MM.1S (cell line): ENCODE measurements around the gene HBQ1.
"Not testable (repeated sequence)": the region's sequence is repeated elsewhere in the genome, so short reads cannot be mapped to it uniquely, and the experiment has no call there.

Experiments used
- DNase-seq: peaks from one replicate; pipeline ENCODE4 v3.0.0-alpha.2; 2015
- H2AFZ ChIP-seq: fragments of 300-600 bp; sonication (generic); 2 replicates; pipeline ENCODE4 v1.6.0; 2016; ENCODE audit warnings: antibody characterized with exemption, low read length
- H3F3A ChIP-seq: fragments of 300-600 bp; sonication (generic); 2 replicates; pipeline ENCODE4 v1.6.1; 2016; ENCODE audit warnings: mild to moderate bottlenecking, antibody characterized with exemption, low read length, moderate library complexity, mixed read lengths; ENCODE audit not compliant: insufficient read depth
- H3K27ac ChIP-seq: fragments of 300-600 bp; sonication (generic); 2 replicates; pipeline ENCODE4 v1.5.1; 2016; ENCODE audit warnings: mild to moderate bottlenecking, low read length
- H3K27me3 ChIP-seq: fragments of 300-600 bp; sonication (generic); replicated peaks from 2 replicates; pipeline ENCODE4 v1.6.0; 2016; ENCODE audit warnings: low read length; ENCODE audit not compliant: insufficient read depth
- H3K36me3 ChIP-seq: fragments of 300-600 bp; sonication (generic); replicated peaks from 2 replicates; pipeline ENCODE4 v1.6.1; 2016; ENCODE audit warnings: mild to moderate bottlenecking, low read length, mixed read lengths; ENCODE audit not compliant: insufficient read depth
- H3K4me1 ChIP-seq: fragments of 300-600 bp; sonication (generic); 2 replicates; pipeline ENCODE4 v1.6.1; 2016; ENCODE audit warnings: low read length, mixed read lengths
- H3K4me2 ChIP-seq: fragments of 300-600 bp; sonication (generic); 2 replicates; pipeline ENCODE4 v1.6.0; 2016; ENCODE audit warnings: low read depth, low read length
- H3K4me3 ChIP-seq: fragments of 300-600 bp; sonication (generic); 2 replicates; pipeline ENCODE4 v1.5.1; 2016; ENCODE audit warnings: low read length, mixed read lengths
- H3K79me2 ChIP-seq: fragments of 300-600 bp; sonication (generic); 2 replicates; pipeline ENCODE4 v1.6.1; 2016; ENCODE audit warnings: mixed run types, low read length, mixed read lengths
- H3K9ac ChIP-seq: fragments of 300-600 bp; sonication (generic); 2 replicates; pipeline ENCODE4 v1.6.1; 2016; ENCODE audit warnings: low read length, mixed read lengths
- H3K9me2 ChIP-seq: fragments of 300-600 bp; sonication (generic); replicated peaks from 2 replicates; pipeline ENCODE4 v1.6.1; 2016; ENCODE audit warnings: mild to moderate bottlenecking, low read length, mixed read lengths; ENCODE audit not compliant: insufficient read depth
- H3K9me3 ChIP-seq: fragments of 300-600 bp; sonication (generic); replicated peaks from 2 replicates; pipeline ENCODE4 v1.6.1; 2016; ENCODE audit warnings: mild to moderate bottlenecking, low read length, mixed read lengths; ENCODE audit not compliant: insufficient read depth
- H4K20me1 ChIP-seq: fragments of 300-600 bp; sonication (generic); 2 replicates; pipeline ENCODE4 v1.6.1; 2016; ENCODE audit warnings: mild to moderate bottlenecking, low read length, moderate library complexity, mixed read lengths; ENCODE audit not compliant: insufficient read depth
- CTCF ChIP-seq: fragments of 300-600 bp; sonication (generic); IDR thresholded peaks from 2 replicates; pipeline ENCODE4 v1.5.1; 2016; ENCODE audit warnings: antibody characterized with exemption, low read length, mixed read lengths
- EZH2 ChIP-seq: fragments of 300-600 bp; sonication (generic); optimal IDR thresholded peaks from 2 replicates; pipeline ENCODE3; 2017; ENCODE audit warnings: low read depth, mild to moderate bottlenecking, antibody characterized with exemption, low read length, mixed read lengths
- EZH2phosphoT487 ChIP-seq: fragments of 300-600 bp; sonication (generic); IDR thresholded peaks from 2 replicates; pipeline ENCODE4 v1.6.1; 2018; ENCODE audit warnings: antibody characterized with exemption, low read length

HBQ1 gene

GRCh38 chr16:160691-161190 lies 19.5 kb upstream of the HBQ1 start:
- Histone ChIP-seq H3K4me1 (no peaks in the 10 kb centered on the region), H3K9me3 (no peaks in the 10 kb centered on the region), H3K27me3 (peaks cover 59% of the 10 kb centered on the region), H3K4me2 (no peak overlapping the region), H3K9ac (no peak overlapping the region), H4K20me1 (no peaks in the 10 kb centered on the region), H3K9me2 (no peaks in the 10 kb centered on the region), H3K36me3 (no peaks in the 10 kb centered on the region), H3K79me2 (no peaks in the 10 kb centered on the region), H3F3A (no peaks in the 10 kb centered on the region), H2AFZ (no peak overlapping the region), H3K4me3 (no peak overlapping the region), H3K27ac (no peak overlapping the region)
- TF ChIP-seq EZH2 = no peak
- TF ChIP-seq CTCF = no peak
- TF ChIP-seq EZH2phosphoT487 = no peak
- no peak for DNase-seq

DNA sequence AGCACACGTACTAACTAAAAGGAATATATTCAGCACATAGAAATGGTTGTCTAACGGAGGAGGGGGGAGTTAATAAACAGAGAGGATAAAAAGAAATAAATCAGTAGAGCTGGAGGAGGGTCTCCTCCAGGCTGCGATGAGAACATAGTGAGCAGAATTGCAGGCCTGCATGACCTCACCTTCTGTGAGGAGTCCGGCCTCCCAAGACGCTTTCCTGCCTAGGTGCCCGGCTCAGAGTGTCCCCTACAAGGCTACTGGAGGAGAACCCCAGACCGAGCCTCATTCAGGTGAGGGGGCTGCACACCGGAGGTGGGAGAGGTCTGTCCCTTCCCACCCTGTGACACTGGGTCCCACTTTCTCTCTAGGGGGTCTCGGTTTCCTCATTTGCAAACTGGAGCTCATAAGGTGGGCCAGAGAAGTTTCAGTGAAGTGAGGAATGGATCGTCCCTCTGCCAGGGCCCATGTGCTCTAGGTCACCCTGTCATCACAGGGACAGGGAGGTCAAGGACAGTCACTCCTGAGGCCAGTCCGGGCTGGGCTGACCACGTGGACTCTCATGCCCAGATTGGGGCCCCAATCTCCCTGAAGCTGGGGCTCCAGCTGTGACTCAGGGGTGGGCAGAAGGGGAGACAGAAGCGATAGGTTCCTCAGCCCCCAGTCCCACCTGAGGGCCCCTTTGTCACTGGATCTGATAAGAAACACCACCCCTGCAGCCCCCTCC lies 17.8 kb upstream of the HBQ1 start:
- H3K36me3 ChIP-seq = no peaks in the 10 kb centered on the region
- no peaks in the 10 kb centered on the region for H3K79me2 ChIP-seq
- no peaks in the 10 kb centered on the region for H3K9me2 ChIP-seq
- H3K4me2 ChIP-seq = no peak overlapping the region
- H3K4me1 ChIP-seq = no peaks in the 10 kb centered on the region
- no peak overlapping the region for H3K9ac ChIP-seq
- H2AFZ ChIP-seq = no peak overlapping the region
- no peak for DNase-seq
- H4K20me1 ChIP-seq = no peaks in the 10 kb centered on the region
- H3F3A ChIP-seq = no peaks in the 10 kb centered on the region
- H3K9me3 ChIP-seq = no peaks in the 10 kb centered on the region
- no peak overlapping the region for H3K4me3 ChIP-seq
- no peak for TF ChIP-seq CTCF
- TF ChIP-seq EZH2 = no peak
- TF ChIP-seq EZH2phosphoT487 = no peak
- H3K27ac ChIP-seq = no peak overlapping the region
- H3K27me3 ChIP-seq = peaks cover 66% of the 10 kb centered on the region

GRCh38 chr16:163139-163538 lies 17.1 kb upstream of the HBQ1 start:
- not testable (repeated sequence) for DNase-seq, H4K20me1 ChIP-seq, H3K9me2 ChIP-seq, H2AFZ ChIP-seq, H3K4me2 ChIP-seq, H3K4me1 ChIP-seq, H3K9me3 ChIP-seq, H3K27ac ChIP-seq, H3K36me3 ChIP-seq, H3K79me2 ChIP-seq, H3K9ac ChIP-seq, H3K4me3 ChIP-seq, H3F3A ChIP-seq
- H3K27me3 ChIP-seq = peaks cover 66% of the 10 kb centered on the region

- H3K4me3 ChIP-seq, H2AFZ ChIP-seq, H3K9me2 ChIP-seq, H4K20me1 ChIP-seq, H3F3A ChIP-seq, H3K4me1 ChIP-seq, H3K27ac ChIP-seq, H3K9me3 ChIP-seq, H3K79me2 ChIP-seq, H3K4me2 ChIP-seq, H3K36me3 ChIP-seq, DNase-seq, H3K9ac ChIP-seq: not testable (repeated sequence)
- H3K27me3 ChIP-seq = peaks cover 60% of the 10 kb centered on the region
Measured at GRCh38 chr16:163696-164095, 16.6 kb upstream of the HBQ1 start.

- H3K36me3 ChIP-seq, H3K9me3 ChIP-seq, H3K4me1 ChIP-seq, H3K9ac ChIP-seq, H3K4me2 ChIP-seq, H4K20me1 ChIP-seq, H3K4me3 ChIP-seq, DNase-seq, H3K9me2 ChIP-seq, H3F3A ChIP-seq, H3K27ac ChIP-seq, H2AFZ ChIP-seq, H3K79me2 ChIP-seq: not testable (repeated sequence)
- H3K27me3 ChIP-seq = peaks cover 58% of the 10 kb centered on the region
Measured at GRCh38 chr16:164134-164823, 16.0 kb upstream of the HBQ1 start.
